ENCODE data around the gene SLC26A3.

SLC26A3 gene

GRCh38 chr7:107788662-107789061 lies 14.4 kb downstream of the SLC26A3 start:
- Mint-ChIP-seq H3K4me1 (ENCODE audit: low read depth) (peaks cover 19% of the 10 kb centered on the region), H3K27ac (no peak overlapping the region), H3K9me3 (no peaks in the 10 kb centered on the region), H3K27me3 (peaks cover 3% of the 10 kb centered on the region), H3K36me3 (ENCODE audit: low read depth) (no peaks in the 10 kb centered on the region), H3K4me3 (no peak overlapping the region)

DNA sequence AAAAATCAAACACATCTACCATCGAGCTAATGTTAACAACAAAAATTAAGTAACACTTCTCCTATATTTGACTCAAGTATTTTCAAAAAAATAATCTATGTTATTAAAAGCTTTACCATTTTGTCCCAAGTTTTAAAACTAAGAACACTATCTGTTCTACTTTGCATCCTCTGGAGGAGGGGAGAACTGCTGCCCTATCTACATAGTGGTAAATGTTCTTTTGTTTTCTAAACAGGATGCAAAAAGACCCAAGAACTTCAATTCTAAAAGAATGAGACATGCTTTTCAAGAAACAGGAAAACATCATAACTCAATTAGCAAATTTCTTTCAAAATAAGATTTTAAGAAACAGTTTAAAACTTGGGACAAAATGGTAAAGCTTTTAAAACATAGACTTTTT lies 14.8 kb downstream of the SLC26A3 start:
- Mint-ChIP-seq H3K9me3 (no peaks in the 10 kb centered on the region), H3K4me3 (no peak overlapping the region), H3K27ac (no peak overlapping the region), H3K27me3 (peaks cover under 1% of the 10 kb centered on the region), H3K4me1 (ENCODE audit: low read depth) (peaks cover 19% of the 10 kb centered on the region), H3K36me3 (ENCODE audit: low read depth) (no peaks in the 10 kb centered on the region)

- Mint-ChIP-seq H3K4me1 (ENCODE audit: low read depth) (peaks cover 19% of the 10 kb centered on the region), H3K27ac (no peak overlapping the region), H3K9me3 (no peaks in the 10 kb centered on the region), H3K4me3 (no peak overlapping the region), H3K27me3 (no peaks in the 10 kb centered on the region), H3K36me3 (ENCODE audit: low read depth) (no peaks in the 10 kb centered on the region)
Observed at GRCh38 chr7:107785926-107786325, 17.1 kb downstream of the SLC26A3 start.

- Mint-ChIP-seq H3K36me3 (ENCODE audit: low read depth) (no peaks in the 10 kb centered on the region), H3K9me3 (no peaks in the 10 kb centered on the region), H3K27ac (no peak overlapping the region)
Observed at GRCh38 chr7:107785170-107785569, 17.9 kb downstream of the SLC26A3 start.

DNA sequence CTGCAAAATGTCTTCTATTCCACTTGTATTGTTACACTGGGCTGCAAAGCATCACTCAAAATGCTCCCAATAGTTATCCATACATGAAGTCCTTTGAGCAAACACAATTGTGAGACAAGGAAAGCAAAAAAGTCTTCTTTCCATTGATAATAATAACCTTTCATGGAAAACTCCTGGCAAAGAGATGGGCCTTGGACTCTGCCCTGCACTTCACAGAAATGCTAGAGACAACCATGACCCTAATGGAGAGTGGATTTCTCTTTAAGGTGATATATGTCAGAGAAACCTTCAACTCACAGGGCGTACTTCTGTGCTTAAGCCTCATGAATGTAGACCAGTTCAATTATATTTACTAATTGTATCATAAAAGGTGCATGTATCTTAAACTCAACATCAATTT lies 19.4 kb downstream of the SLC26A3 start:
- peaks cover 19% of the 10 kb centered on the region for H3K4me1 Mint-ChIP-seq (ENCODE audit: low read depth)
- no peaks in the 10 kb centered on the region for H3K9me3 Mint-ChIP-seq
- no peak overlapping the region for H3K27ac Mint-ChIP-seq
- no peak overlapping the region for H3K4me3 Mint-ChIP-seq
- no peaks in the 10 kb centered on the region for H3K36me3 Mint-ChIP-seq (ENCODE audit: low read depth)
- no peaks in the 10 kb centered on the region for H3K27me3 Mint-ChIP-seq

More at GRCh38 chr7:107785170-107785569, 17.9 kb downstream of the SLC26A3 start:
- Mint-ChIP-seq H3K27me3 (no peaks in the 10 kb centered on the region), H3K4me1 (ENCODE audit: low read depth) (peaks cover 19% of the 10 kb centered on the region), H3K4me3 (no peak overlapping the region)

DNA sequence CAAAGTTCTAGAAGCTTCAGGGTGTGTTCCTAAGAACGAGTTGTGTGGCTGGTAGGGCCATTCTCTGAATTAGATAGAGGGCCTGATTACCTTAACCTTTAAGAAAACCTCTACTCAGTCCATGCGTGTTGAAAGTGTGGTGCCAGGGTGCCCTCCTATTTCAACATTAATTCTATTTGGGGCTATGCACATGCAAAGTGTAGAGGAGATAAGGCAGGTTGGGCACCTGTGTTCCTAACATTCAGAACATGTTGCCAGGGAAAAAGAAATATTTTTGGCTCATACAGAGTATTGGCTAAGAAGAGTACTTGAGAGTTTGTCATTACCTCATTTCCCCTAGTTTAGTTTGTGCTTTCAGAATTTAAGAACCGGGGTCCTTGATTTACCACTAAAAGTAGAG lies 20.6 kb downstream of the SLC26A3 start:
- H3K27ac Mint-ChIP-seq: no peak overlapping the region
- H3K4me1 Mint-ChIP-seq (ENCODE audit: low read depth): peaks cover 19% of the 10 kb centered on the region
- no peak overlapping the region for H3K4me3 Mint-ChIP-seq
- H3K9me3 Mint-ChIP-seq: no peaks in the 10 kb centered on the region
- H3K27me3 Mint-ChIP-seq: no peaks in the 10 kb centered on the region
- H3K36me3 Mint-ChIP-seq (ENCODE audit: low read depth): no peaks in the 10 kb centered on the region

- H3K27ac Mint-ChIP-seq: no peak overlapping the region
- peaks cover 2% of the 10 kb centered on the region for H3K4me1 Mint-ChIP-seq (ENCODE audit: low read depth)
- no peak overlapping the region for H3K4me3 Mint-ChIP-seq
- no peaks in the 10 kb centered on the region for H3K36me3 Mint-ChIP-seq (ENCODE audit: low read depth)
- H3K9me3 Mint-ChIP-seq: no peaks in the 10 kb centered on the region
- no peaks in the 10 kb centered on the region for H3K27me3 Mint-ChIP-seq
Observed at GRCh38 chr7:107779647-107780099, 23.4 kb downstream of the SLC26A3 start.

- H3K36me3 Mint-ChIP-seq (ENCODE audit: low read depth): no peaks in the 10 kb centered on the region
- H3K9me3 Mint-ChIP-seq: no peaks in the 10 kb centered on the region
- H3K4me1 Mint-ChIP-seq (ENCODE audit: low read depth): peaks cover under 1% of the 10 kb centered on the region
- H3K27me3 Mint-ChIP-seq: no peaks in the 10 kb centered on the region
- H3K27ac Mint-ChIP-seq: no peak overlapping the region
- no peak overlapping the region for H3K4me3 Mint-ChIP-seq
Observed at GRCh38 chr7:107778283-107778682, 24.7 kb downstream of the SLC26A3 start.

DNA sequence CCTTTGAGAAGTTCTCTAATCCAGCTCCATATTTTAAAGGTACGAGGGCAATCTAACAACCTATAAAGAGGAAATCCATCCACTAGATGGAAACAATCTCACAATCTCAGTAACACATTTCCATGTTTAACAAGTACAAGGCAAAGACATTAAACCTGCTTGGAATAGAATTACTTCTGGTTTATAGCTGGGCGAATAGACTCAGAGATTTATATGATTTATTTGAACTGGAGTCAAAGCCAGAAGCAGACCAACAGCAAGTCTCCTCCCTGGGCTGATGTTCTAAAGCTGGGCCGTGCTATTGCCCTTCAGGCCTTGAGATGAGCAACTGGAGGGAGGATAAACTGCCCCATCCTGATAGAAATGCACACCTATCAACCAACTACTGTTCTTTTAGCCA lies 25.3 kb downstream of the SLC26A3 start:
- Mint-ChIP-seq H3K4me3 (no peak overlapping the region), H3K36me3 (ENCODE audit: low read depth) (no peaks in the 10 kb centered on the region), H3K4me1 (ENCODE audit: low read depth) (peaks cover 3% of the 10 kb centered on the region), H3K27me3 (no peaks in the 10 kb centered on the region), H3K9me3 (no peaks in the 10 kb centered on the region), H3K27ac (no peak overlapping the region)

DNA sequence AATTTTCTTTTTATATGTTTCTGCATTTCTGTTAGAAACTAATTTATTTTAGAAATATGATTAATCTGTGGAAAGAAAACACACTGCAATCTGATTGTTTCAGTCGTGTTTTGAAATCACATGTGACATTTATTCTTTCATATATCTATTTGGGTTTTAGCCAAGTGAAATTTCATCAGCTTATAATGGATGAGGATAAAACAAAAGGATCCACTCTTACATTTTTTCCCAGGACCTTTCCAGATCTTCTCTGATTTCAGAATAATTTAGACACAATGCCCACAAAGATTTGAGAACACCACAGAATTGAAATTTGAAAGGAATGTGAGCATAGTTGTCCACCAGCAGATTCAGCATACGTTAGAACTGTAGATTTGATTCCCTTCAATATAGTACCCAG lies 30.0 kb downstream of the SLC26A3 start:
- no peaks in the 10 kb centered on the region for H3K36me3 Mint-ChIP-seq (ENCODE audit: low read depth)
- H3K4me1 Mint-ChIP-seq (ENCODE audit: low read depth): peaks cover 12% of the 10 kb centered on the region
- H3K27me3 Mint-ChIP-seq: no peaks in the 10 kb centered on the region
- H3K4me3 Mint-ChIP-seq: no peak overlapping the region
- no peak overlapping the region for H3K27ac Mint-ChIP-seq
- H3K9me3 Mint-ChIP-seq: no peaks in the 10 kb centered on the region

GRCh38 chr7:107768263-107768662 lies 34.8 kb downstream of the SLC26A3 start:
- no peak overlapping the region for H3K4me3 Mint-ChIP-seq
- no peak overlapping the region for H3K27ac Mint-ChIP-seq
- peaks cover 3% of the 10 kb centered on the region for H3K36me3 Mint-ChIP-seq (ENCODE audit: low read depth)
- peaks cover 22% of the 10 kb centered on the region for H3K4me1 Mint-ChIP-seq (ENCODE audit: low read depth)
- no peaks in the 10 kb centered on the region for H3K9me3 Mint-ChIP-seq
- H3K27me3 Mint-ChIP-seq: no peaks in the 10 kb centered on the region

DNA sequence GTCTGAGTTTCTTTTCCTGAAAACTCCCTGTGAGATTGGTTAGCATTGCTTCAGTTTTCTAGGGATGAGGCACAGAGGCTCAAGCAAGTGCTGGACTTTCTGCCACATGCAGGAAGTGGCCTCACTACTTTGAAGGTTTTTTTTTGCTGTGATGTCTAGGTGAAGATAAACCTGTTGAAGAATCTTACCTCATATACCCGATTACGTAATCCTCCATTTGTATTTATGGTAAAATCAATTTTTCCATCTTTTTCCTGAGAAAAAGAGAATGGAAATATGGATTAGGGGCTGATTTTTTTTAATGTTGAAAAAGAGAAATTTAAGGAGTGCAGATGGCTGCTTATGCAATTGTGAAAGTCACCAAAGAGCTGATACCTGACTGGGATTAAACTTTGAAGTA lies 35.6 kb downstream of the SLC26A3 start:
- no peaks in the 10 kb centered on the region for H3K9me3 Mint-ChIP-seq
- H3K27me3 Mint-ChIP-seq: no peaks in the 10 kb centered on the region
- no peak overlapping the region for H3K4me3 Mint-ChIP-seq
- peaks cover 3% of the 10 kb centered on the region for H3K36me3 Mint-ChIP-seq (ENCODE audit: low read depth)
- peaks cover 19% of the 10 kb centered on the region for H3K4me1 Mint-ChIP-seq (ENCODE audit: low read depth)
- no peak overlapping the region for H3K27ac Mint-ChIP-seq

DNA sequence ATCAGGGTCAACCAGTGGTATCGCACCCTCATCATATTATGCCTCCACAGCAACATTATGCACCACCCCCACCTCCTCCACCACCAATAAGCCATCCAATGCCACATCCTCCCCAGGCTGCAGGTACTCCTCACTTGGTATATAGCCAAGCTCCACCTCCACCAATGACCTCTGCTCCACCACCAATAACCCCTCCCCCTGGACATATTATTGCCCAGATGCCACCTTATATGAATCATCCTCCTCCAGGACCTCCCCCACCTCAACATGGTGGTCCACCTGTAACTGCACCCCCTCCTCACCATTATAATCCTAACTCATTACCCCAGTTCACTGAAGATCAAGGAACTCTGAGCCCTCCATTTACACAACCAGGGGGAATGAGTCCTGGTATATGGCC lies 44.4 kb downstream of the SLC26A3 start:
- H3K4me1 Mint-ChIP-seq (ENCODE audit: low read depth): peaks cover 3% of the 10 kb centered on the region
- H3K9me3 Mint-ChIP-seq: no peaks in the 10 kb centered on the region
- peaks cover 63% of the 10 kb centered on the region for H3K36me3 Mint-ChIP-seq (ENCODE audit: low read depth)
- no peak overlapping the region for H3K4me3 Mint-ChIP-seq
- H3K27ac Mint-ChIP-seq: no peak overlapping the region
- no peaks in the 10 kb centered on the region for H3K27me3 Mint-ChIP-seq

- Mint-ChIP-seq H3K4me1 (ENCODE audit: low read depth) (peaks cover 6% of the 10 kb centered on the region), H3K27me3 (no peaks in the 10 kb centered on the region), H3K36me3 (ENCODE audit: low read depth) (peaks cover 76% of the 10 kb centered on the region), H3K27ac (peak overlapping the region; percentile 50), H3K9me3 (no peaks in the 10 kb centered on the region), H3K4me3 (no peak overlapping the region)
Observed at GRCh38 chr7:107754642-107755041, 48.4 kb downstream of the SLC26A3 start.

GRCh38 chr7:107751113-107751512 lies 51.9 kb downstream of the SLC26A3 start:
- H3K27ac Mint-ChIP-seq: no peak overlapping the region
- no peak overlapping the region for H3K4me3 Mint-ChIP-seq
- no peaks in the 10 kb centered on the region for H3K9me3 Mint-ChIP-seq
- H3K4me1 Mint-ChIP-seq (ENCODE audit: low read depth): peaks cover 33% of the 10 kb centered on the region
- H3K36me3 Mint-ChIP-seq (ENCODE audit: low read depth): peaks cover 48% of the 10 kb centered on the region
- no peaks in the 10 kb centered on the region for H3K27me3 Mint-ChIP-seq

DNA sequence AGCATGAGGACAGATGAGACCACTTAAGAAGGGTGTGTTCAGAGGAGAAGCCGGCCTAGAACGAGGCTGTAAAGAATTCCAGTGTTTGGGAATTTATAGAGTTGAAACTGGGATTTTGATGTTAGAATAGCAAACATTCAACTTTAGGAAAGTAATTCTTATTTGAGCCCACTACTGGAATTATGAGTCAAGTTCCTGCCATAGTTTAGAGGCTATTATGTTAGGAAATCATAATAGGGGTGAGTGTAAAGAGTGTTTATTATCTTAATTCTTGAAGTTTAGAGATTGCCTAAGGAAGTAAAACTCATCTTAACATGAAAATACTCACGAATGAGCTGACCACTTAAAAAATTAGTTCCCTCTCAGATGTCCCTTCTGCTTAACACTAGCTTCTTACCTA lies 57.0 kb downstream of the SLC26A3 start:
- Mint-ChIP-seq H3K27ac (peak overlapping the region; percentile 99), H3K36me3 (ENCODE audit: low read depth) (peaks cover 18% of the 10 kb centered on the region), H3K27me3 (no peaks in the 10 kb centered on the region), H3K4me1 (ENCODE audit: low read depth) (peaks cover 57% of the 10 kb centered on the region), H3K9me3 (no peaks in the 10 kb centered on the region), H3K4me3 (peak overlapping the region; percentile 94)
